22Rv1 (cell line): ENCODE results near the gene IL13.

Experiments used
- H3K27ac ChIP-seq: fragments of 450-650 bp; 2 replicates; pipeline ENCODE4 v1.5.1; 2017
- ZFX ChIP-seq: fragments of 450-650 bp; IDR thresholded peaks from 2 replicates; pipeline ENCODE4 v1.6.1; 2017; ENCODE audit warnings: antibody characterized with exemption, borderline replicate concordance
- TF ChIP-seq, protein P1 (sequence below): fragments of 450-650 bp; IDR thresholded peaks from 2 replicates; pipeline ENCODE4 v1.5.1; 2017; ENCODE audit warnings: mild to moderate bottlenecking

IL13 gene

DNA sequence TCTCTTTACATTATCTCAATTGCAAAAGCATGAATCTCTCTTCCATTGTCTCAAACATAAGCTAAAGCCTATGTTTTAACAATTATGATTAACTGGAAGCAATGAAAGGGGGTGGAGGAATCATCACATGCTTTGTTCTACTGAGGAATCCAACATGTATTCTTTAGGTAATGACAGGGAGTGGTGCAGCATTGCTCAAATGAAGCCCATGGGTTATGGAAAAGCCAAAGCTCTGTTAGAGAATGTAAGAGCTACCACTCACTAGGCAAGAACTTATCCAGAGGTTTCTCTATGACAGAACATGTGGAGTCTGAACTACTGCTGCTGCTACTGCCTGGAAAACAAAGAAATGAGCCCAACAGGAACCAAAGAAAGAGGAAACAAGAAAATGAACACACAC lies 50.7 kb downstream of the IL13 start:
- no peak overlapping the region for H3K27ac ChIP-seq
- no peak for TF ChIP-seq ZFX
- TF ChIP-seq, protein P1, sequence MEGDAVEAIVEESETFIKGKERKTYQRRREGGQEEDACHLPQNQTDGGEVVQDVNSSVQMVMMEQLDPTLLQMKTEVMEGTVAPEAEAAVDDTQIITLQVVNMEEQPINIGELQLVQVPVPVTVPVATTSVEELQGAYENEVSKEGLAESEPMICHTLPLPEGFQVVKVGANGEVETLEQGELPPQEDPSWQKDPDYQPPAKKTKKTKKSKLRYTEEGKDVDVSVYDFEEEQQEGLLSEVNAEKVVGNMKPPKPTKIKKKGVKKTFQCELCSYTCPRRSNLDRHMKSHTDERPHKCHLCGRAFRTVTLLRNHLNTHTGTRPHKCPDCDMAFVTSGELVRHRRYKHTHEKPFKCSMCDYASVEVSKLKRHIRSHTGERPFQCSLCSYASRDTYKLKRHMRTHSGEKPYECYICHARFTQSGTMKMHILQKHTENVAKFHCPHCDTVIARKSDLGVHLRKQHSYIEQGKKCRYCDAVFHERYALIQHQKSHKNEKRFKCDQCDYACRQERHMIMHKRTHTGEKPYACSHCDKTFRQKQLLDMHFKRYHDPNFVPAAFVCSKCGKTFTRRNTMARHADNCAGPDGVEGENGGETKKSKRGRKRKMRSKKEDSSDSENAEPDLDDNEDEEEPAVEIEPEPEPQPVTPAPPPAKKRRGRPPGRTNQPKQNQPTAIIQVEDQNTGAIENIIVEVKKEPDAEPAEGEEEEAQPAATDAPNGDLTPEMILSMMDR = no peak
